Stimulated activated CD4-positive, alpha-beta T cell treated with anti-CD3 and anti-CD28 coated beads, TNF-alpha, amount 100 ng/mL, for 24 hours (primary cell): ENCODE results near the gene CLDN25.

Experiments used
- DNase-seq, 3 experiments: peaks; one replicate each; pipeline ENCODE4 v3.0.0-alpha.2; 2020; ENCODE audit warnings: low read depth in 3 of 3

The CLDN25 gene

GRCh38 chr11:113808931-113809330 is 29.3 kb downstream of the CLDN25 start:
- no peak for DNase-seq

- DNase-seq = no peak
Measured at GRCh38 chr11:113814181-113814580, 34.6 kb downstream of the CLDN25 start.

GRCh38 chr11:113817162-113817561 is 37.6 kb downstream of the CLDN25 start:
- DNase-seq = no peak

- DNase-seq = no peak
Measured at GRCh38 chr11:113817626-113818025, 38.0 kb downstream of the CLDN25 start.

GRCh38 chr11:113818426-113818825 is 38.8 kb downstream of the CLDN25 start:
- no peak for DNase-seq

GRCh38 chr11:113827477-113827876 is 47.9 kb downstream of the CLDN25 start:
- no peak for DNase-seq

- DNase-seq = no peak
Measured at GRCh38 chr11:113828191-113828590, 48.6 kb downstream of the CLDN25 start.

GRCh38 chr11:113829751-113830150 is 50.2 kb downstream of the CLDN25 start:
- DNase-seq = no peak
